IPS-18a (cell line): Measurements from ENCODE around the gene TNFSF8.

Source experiments
- H3K27ac ChIP-seq: one replicate; pipeline ENCODE4 v1.5.1; 2013; ENCODE audit warnings: low read length
- H3K27me3 ChIP-seq: one replicate; pipeline ENCODE4 v1.6.1; 2013; ENCODE audit warnings: mild to moderate bottlenecking, low read length; ENCODE audit not compliant: control insufficient read depth, insufficient read depth
- H3K36me3 ChIP-seq: one replicate; pipeline ENCODE4 v1.6.1; 2013; ENCODE audit warnings: low read depth, low read length; ENCODE audit not compliant: control insufficient read depth
- H3K4me1 ChIP-seq: one replicate; pipeline ENCODE4 v1.6.1; 2013; ENCODE audit warnings: low read depth, low read length; ENCODE audit not compliant: control insufficient read depth
- H3K4me3 ChIP-seq: one replicate; pipeline ENCODE4 v1.5.1; 2013; ENCODE audit warnings: low read length
- H3K9ac ChIP-seq: one replicate; pipeline ENCODE4 v1.6.1; 2013; ENCODE audit warnings: mild to moderate bottlenecking, low read length, moderate library complexity
- H3K9me3 ChIP-seq: one replicate; pipeline ENCODE4 v1.6.1; 2013; ENCODE audit warnings: low read depth, low read length; ENCODE audit not compliant: control insufficient read depth

TNFSF8 gene

GRCh38 chr9:114914139-114914538 lies 16.3 kb downstream of the TNFSF8 start:
- Histone ChIP-seq H3K9ac (no peak overlapping the region), H3K4me3 (no peak overlapping the region), H3K9me3 (no peaks in the 10 kb centered on the region), H3K36me3 (no peaks in the 10 kb centered on the region), H3K4me1 (no peaks in the 10 kb centered on the region), H3K27ac (no peak overlapping the region), H3K27me3 (peaks cover 49% of the 10 kb centered on the region)

- H3K9ac ChIP-seq, result no peak overlapping the region
- no peaks in the 10 kb centered on the region for H3K4me1 ChIP-seq
- H3K27me3 ChIP-seq, result peaks cover 47% of the 10 kb centered on the region
- H3K36me3 ChIP-seq, result no peaks in the 10 kb centered on the region
- no peak overlapping the region for H3K4me3 ChIP-seq
- no peak overlapping the region for H3K27ac ChIP-seq
- H3K9me3 ChIP-seq, result no peaks in the 10 kb centered on the region
These were observed 16.7 kb downstream of the TNFSF8 start for GRCh38 chr9:114913656-114914055.

GRCh38 chr9:114913217-114913616 lies 17.2 kb downstream of the TNFSF8 start:
- Histone ChIP-seq H3K4me1 (no peaks in the 10 kb centered on the region), H3K27ac (no peak overlapping the region)

GRCh38 chr9:114911167-114911821 lies 19.1 kb downstream of the TNFSF8 start:
- H3K9me3 ChIP-seq, result no peaks in the 10 kb centered on the region
- H3K27ac ChIP-seq, result no peak overlapping the region
- H3K9ac ChIP-seq, result no peak overlapping the region
- no peaks in the 10 kb centered on the region for H3K36me3 ChIP-seq
- H3K4me3 ChIP-seq, result no peak overlapping the region
- peaks cover 23% of the 10 kb centered on the region for H3K27me3 ChIP-seq
- H3K4me1 ChIP-seq, result no peaks in the 10 kb centered on the region

More at GRCh38 chr9:114913217-114913616, 17.2 kb downstream of the TNFSF8 start:
- no peaks in the 10 kb centered on the region for H3K36me3 ChIP-seq
- H3K9ac ChIP-seq, result no peak overlapping the region
- no peak overlapping the region for H3K4me3 ChIP-seq
- no peaks in the 10 kb centered on the region for H3K9me3 ChIP-seq
- H3K27me3 ChIP-seq, result peaks cover 42% of the 10 kb centered on the region

- Histone ChIP-seq H3K27me3 (peaks cover 15% of the 10 kb centered on the region), H3K27ac (no peak overlapping the region), H3K9me3 (no peaks in the 10 kb centered on the region), H3K36me3 (no peaks in the 10 kb centered on the region), H3K4me3 (no peak overlapping the region), H3K4me1 (no peaks in the 10 kb centered on the region), H3K9ac (no peak overlapping the region)
These were observed 19.9 kb downstream of the TNFSF8 start for GRCh38 chr9:114910541-114910940.

GRCh38 chr9:114909661-114910060 lies 20.7 kb downstream of the TNFSF8 start:
- peaks cover 7% of the 10 kb centered on the region for H3K27me3 ChIP-seq
- H3K4me3 ChIP-seq, result no peak overlapping the region
- no peaks in the 10 kb centered on the region for H3K4me1 ChIP-seq
- no peaks in the 10 kb centered on the region for H3K9me3 ChIP-seq
- H3K9ac ChIP-seq, result no peak overlapping the region
- no peaks in the 10 kb centered on the region for H3K36me3 ChIP-seq
- H3K27ac ChIP-seq, result no peak overlapping the region

GRCh38 chr9:114908805-114909448 lies 21.5 kb downstream of the TNFSF8 start:
- Histone ChIP-seq H3K27me3 (no peaks in the 10 kb centered on the region), H3K4me3 (no peak overlapping the region), H3K9ac (no peak overlapping the region), H3K9me3 (no peaks in the 10 kb centered on the region), H3K27ac (no peak overlapping the region), H3K4me1 (no peaks in the 10 kb centered on the region), H3K36me3 (no peaks in the 10 kb centered on the region)

GRCh38 chr9:114908104-114908622 lies 22.2 kb downstream of the TNFSF8 start:
- Histone ChIP-seq H3K4me3 (no peak overlapping the region), H3K36me3 (no peaks in the 10 kb centered on the region), H3K9me3 (no peaks in the 10 kb centered on the region), H3K27me3 (no peaks in the 10 kb centered on the region), H3K4me1 (no peaks in the 10 kb centered on the region), H3K27ac (no peak overlapping the region), H3K9ac (no peak overlapping the region)

GRCh38 chr9:114906922-114907571 lies 23.3 kb downstream of the TNFSF8 start:
- Histone ChIP-seq H3K27ac (no peak overlapping the region), H3K27me3 (no peaks in the 10 kb centered on the region), H3K36me3 (no peaks in the 10 kb centered on the region), H3K9ac (no peak overlapping the region), H3K4me3 (no peak overlapping the region), H3K9me3 (no peaks in the 10 kb centered on the region), H3K4me1 (no peaks in the 10 kb centered on the region)

- Histone ChIP-seq H3K27me3 (no peaks in the 10 kb centered on the region), H3K4me3 (no peak overlapping the region), H3K9ac (no peak overlapping the region), H3K4me1 (no peaks in the 10 kb centered on the region), H3K36me3 (no peaks in the 10 kb centered on the region), H3K9me3 (no peaks in the 10 kb centered on the region), H3K27ac (no peak overlapping the region)
These were observed 25.0 kb downstream of the TNFSF8 start for GRCh38 chr9:114905170-114905940.

GRCh38 chr9:114902786-114903524 lies 27.4 kb downstream of the TNFSF8 start:
- Histone ChIP-seq H3K27ac (no peak overlapping the region), H3K4me3 (no peak overlapping the region), H3K27me3 (no peaks in the 10 kb centered on the region), H3K9me3 (no peaks in the 10 kb centered on the region), H3K4me1 (no peaks in the 10 kb centered on the region), H3K36me3 (no peaks in the 10 kb centered on the region), H3K9ac (no peak overlapping the region)
